Fibroblast of skin of left biceps (primary cell): ENCODE results near the gene SLC45A1.

ENCODE experiments used
- DNase-seq, 2 experiments: peaks; one replicate each; pipeline ENCODE4 v3.0.0-alpha.2; 2013; ENCODE audit warnings: low read depth in 2 of 2

SLC45A1 gene

DNA sequence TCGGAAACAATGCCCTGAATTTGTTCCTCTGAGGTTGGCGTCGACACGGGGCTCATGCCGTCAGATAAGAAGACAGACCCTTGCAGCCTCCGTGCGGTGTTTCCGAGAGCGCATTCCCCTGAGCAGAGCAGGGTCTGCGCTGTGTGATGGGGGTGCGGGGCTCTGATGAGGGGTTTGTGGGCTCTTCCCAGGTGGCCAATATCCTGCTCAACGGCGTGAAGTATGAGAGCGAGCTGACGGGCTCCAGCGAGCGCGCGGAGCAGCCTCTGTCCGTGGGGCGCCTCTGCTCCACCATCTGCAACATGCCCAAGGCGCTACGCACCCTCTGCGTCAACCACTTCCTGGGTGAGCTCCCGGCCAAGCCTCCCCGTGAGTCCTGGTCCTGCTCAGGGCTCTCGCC is 17.3 kb downstream of the SLC45A1 start:
- DNase-seq = no peak

DNA sequence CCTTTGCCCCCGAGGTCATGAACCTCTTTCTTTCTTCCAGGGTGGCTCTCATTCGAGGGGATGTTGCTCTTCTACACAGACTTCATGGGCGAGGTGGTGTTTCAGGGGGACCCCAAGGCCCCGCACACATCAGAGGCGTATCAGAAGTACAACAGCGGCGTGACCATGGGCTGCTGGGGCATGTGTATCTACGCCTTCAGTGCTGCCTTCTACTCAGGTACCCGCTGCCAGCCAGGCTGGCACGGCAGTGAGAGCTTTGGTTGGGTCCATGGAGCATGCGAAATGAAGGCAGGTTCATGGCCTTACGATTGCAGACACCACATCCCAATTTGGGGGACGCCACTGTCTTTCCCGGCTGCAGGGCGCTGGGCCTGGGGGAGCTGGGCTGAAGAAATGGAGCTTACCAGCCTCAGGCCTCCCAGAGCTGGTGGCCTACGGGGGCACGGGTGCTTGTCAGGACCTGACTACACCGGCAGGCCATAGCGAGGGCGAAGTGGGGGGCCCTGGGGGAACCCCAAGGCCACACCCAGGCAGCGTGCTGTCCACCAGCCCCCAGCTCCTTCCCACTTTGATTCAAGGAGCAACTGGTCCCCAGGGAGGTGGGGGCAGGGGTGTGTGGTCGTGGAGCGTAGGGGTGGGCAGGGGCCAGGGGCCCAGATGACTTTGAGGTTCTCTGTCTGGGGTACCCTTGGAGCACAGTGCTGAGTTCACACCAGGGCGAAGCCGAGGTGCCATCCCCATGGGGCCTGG is 20.0 kb downstream of the SLC45A1 start:
- no peak for DNase-seq

DNA sequence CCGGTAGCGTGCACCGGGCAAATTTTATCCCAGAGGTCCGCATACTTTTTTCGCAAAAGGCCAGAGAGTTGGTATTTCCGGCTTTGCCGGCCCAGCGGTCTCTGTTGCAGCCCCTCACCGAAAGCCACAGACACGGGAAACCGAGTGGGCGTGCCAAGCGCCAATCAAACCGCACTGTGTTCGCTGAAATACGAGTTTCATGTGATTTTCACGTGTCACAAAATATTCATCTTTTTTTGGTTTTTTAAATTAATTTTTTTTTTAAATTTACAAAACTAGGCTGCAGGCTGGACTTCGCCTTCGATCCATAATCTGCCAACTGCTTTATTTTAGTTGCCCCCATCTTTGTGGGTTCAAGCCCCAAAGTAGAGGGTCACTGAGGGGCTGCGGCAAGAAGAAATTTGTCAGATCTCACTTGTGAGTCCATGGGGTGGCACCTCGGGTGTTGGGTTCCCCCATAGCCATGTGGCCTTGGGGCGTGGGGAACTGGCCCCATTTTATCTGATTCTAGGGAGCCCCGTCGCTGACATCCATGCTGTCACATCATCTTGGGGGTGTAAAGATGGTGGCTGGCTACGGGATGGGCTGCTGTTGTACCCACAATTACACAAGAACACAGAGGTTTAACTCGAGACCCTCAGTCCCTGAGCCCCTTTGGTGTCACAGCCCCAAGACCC is 20.8 kb downstream of the SLC45A1 start:
- DNase-seq = no peak

DNA sequence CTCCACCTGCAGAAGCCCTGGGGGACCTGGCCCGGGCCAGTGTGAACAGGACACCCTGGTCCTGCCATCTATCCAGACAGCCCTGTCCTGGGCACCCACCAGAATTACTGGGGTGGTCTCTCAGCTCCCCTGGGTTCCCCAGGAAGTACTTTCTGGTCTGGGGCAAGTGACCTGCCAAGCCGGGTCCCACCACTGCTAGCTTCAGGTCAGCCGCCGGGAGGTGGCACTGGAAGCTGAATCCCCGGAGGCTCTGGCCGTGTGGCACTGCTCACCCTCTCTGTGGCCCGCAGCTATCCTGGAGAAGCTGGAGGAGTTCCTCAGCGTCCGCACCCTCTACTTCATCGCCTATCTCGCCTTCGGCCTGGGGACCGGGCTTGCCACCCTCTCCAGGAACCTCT is 21.3 kb downstream of the SLC45A1 start:
- no peak for DNase-seq

DNA sequence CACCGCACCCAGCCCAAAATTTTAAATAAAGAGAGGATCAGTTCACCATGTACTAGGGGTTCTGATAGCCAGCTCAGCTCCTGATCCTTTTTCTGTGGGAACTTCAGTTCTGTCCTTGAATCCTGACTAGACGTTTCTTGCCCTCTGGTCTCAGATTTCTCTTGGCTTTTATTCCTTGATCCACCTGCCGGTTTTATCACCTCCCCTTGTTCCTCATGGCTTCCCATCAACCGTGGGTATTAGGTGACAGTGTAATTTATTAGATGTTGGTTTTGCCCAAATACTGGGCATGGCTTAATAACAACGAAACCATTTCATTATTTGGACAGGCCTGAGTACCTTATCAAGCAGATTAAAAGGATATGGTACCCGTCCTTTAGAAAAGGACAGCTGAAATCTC is 22.5 kb downstream of the SLC45A1 start:
- DNase-seq = no peak

DNA sequence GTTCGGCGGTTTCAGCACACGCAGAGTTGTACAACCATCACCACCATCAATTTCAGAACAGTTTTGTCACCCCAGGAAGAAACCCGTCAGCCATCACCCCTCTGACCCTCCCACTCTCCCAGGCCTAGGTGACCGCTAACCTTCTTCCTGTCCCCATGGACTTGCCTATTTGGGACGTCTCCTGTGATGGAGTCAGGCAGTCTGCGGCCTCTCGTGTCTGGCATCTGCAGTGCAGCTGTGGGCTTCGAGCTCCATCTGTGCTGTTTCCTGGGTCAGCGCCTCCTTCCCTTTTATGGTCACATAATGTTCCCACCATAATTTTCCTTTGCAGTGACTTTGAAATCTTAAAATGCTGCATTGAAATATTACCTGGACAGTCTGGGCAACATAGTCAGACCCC is 24.4 kb downstream of the SLC45A1 start:
- DNase-seq = peak in 1 of 2 experiments; percentile 12

DNA sequence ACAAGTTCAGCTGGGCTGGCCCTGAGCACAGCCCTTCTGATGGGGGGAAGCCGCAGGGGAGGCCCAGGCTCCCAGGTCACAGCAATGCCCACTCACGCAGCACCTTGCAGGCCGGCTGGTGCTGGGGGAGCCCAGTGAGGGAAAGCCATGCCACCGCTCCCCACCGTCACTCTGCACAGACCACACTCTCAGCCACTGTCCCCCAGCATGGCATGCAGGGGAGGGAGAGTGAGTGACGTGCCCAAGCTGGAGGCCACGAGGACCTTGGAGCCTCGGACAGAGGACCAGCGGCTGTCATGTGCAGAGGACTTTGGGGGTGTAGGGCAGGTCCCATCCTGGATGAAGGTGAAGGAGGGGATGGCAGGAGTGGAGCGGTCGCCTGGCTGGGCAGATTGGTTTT is 25.1 kb downstream of the SLC45A1 start:
- DNase-seq = no peak

DNA sequence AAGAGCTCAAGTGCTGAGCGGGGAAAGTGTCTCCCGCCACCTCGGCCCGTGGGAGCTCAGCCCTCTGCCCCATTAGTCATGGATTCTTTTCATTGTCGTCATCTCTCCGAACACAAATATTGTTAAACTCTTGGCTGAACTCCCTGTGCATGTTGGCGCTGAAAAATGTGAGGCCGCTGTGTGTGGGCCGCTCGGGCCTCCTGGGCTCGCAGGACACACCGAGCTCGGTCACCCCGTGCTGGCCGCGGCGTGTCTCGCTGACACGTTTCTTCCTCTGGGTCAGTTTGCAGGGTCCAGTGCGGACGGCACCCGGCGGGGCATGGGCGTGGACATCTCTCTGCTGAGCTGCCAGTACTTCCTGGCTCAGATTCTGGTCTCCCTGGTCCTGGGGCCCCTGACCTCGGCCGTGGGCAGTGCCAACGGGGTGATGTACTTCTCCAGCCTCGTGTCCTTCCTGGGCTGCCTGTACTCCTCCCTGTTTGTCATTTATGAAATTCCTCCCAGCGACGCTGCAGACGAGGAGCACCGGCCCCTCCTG is 25.6 kb downstream of the SLC45A1 start:
- DNase-seq = peak; percentile 73 to 77

DNA sequence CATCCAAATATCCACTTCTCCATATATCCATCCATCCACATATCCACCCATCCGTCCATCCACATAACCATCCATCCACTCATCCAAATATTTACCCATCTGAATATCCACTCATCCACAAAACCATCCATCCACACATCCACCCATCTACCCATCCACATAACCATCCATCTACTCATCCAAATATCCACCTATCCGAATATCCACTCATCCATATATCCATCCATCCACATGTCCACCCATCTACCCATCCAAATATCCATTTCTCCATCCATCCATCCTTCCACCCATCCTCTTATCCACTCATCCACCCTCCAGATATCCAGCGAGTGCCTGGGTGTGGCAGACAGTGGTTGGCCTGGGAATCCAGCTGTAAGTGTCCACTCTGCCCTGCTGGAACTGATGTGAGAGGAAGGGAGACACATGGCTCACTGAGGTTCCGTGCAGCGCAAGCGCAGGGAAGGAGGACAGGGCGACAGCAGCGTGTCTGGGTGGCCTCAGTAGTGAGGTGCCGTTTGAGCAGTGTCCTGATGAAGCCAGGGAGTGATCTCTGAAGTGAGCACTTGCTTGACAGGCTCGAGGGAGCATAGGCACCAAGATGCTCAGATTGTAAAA is 27.1 kb downstream of the SLC45A1 start:
- no peak for DNase-seq

DNA sequence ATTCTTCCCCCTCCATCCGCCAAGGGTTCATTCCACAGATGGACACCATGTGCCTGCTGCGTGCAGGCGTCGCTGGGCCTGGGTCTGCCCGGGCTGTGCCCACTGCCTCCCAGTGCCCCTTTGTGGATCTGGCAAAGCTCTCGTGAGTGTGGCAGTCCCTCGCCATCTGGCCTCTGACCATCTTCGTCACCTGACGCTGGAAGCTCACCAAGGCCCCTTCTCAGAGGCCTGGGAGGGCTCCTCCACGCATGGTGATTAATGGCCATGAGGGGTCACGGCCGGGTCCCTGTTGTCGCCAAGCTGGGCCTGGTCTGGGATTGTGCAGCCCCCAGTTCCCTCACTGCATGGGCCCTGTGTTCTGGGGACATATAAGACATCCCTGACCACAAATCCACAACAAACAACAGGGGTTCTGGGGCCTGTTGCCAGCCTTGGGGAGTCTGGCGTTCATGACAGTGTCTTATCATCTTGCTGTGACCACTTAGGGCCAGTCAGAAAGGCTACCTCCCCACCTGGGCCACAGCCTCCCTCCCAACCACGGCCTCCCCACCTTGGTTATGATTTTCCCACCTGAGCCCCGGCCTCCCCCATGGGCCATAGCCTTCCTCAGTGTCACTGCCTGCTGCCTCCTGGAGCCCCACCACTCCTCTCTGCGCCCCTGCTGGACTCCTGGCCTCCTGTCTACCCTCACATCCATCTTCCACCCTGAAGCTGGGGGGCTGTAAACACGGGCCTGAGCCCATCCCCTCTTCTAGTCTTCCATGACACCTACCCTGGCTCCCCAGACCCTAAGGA is 27.9 kb downstream of the SLC45A1 start:
- DNase-seq = no peak

DNA sequence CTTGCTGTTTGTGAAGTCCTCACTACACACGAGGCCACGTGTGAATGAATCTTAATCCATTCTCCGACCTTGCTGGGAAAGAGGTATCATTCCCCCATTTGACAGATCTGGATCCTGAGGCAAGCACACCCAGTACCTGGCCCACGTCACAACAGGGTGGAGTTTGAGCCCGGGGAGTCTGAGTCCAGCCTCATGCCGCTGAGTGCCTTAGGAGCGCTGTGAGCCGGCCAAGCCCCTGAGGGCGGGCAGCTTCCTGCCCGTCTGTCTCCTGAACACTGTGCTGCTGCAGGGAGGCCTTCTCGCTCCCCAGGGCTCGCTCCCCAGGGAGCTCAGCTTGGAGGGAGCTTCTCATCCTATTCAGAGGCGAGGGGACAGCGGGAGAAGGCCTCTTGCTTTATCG is 29.7 kb downstream of the SLC45A1 start:
- DNase-seq = no peak

DNA sequence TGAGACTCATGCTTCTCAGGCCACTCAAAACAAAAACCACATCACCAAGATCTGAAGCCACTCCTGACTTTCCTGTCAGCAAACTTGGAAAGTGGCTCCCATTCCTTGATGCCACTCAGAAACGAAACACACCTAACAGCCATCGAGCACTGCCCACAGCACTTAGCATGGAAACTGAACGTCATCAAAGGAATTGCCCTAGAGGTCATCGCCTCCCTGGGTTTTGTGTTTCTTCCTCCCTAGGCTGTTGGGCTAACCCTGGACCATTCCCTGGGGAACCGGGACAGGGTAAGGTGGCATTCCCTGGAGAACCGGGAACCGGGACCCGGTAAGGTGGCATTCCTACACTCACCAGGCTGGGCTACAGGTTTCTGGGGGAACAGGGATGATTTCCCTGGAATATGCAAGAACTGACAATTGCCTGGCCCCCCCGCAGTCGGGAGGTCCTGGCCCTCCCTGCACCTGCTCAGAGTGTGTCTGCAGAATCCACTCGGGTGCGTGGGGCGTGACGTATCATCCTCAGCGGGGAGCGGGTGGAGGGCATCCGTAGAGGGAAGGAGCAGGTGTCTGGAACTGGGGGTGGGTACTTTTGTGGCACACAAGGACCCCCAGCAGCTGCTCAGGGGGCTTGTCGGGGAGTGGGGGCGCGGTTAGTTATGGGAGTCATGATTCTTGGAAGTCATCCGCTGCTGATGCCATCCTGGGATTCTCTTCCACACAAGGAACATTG is 30.3 kb downstream of the SLC45A1 start:
- no peak for DNase-seq

DNA sequence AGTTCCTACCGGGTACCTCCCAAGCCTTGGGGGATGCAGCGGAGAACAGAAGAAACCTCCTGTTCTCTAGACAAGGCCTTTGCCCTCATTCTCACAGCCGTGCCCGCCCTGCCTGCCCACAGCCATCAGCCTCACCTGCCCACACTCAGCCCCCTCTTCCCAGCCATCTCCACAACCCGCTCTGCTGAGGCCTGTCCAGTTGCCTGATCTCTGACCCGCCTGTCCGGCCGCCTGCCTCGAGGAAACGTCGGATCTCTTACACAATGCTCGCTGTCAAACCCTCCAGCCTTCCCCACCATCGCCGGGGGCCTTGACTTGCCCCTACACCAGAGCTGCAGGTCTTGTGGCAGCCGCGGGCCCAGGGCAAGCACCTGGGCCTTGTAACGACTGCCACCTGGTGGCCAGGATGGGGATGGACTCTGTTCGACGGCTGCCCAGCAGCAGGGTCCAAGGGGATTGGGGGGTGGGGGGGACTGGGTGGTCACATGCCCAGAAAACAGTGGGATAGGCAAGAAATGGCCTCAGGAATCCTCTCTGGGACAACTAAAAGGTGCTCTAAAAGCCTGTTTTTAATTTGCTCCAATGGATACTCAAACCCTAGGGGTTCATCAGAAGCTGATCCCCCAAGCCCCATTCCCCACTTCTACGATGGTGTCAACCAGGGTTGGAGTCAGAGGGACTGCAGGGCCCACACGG is 31.0 kb downstream of the SLC45A1 start:
- no peak for DNase-seq

DNA sequence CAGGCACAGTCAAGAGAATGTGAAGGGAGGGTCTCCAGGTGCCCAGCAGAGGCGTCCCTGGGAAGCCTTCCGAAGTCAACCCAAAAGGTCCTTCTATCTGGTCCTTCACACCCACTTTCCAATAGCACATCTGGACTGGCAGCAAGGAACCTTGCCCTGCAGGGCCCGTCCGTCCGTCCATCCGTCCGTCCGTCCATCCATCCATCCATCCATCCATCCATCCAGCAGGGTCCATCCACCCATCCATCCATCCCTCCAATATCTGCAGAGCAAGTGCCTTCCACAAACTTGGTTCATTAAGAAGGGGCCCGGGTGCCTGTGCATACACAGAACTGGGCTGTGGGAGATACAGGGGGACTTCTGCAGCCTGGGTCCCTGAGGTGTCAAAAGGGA is 31.6 kb downstream of the SLC45A1 start:
- no peak for DNase-seq

DNA sequence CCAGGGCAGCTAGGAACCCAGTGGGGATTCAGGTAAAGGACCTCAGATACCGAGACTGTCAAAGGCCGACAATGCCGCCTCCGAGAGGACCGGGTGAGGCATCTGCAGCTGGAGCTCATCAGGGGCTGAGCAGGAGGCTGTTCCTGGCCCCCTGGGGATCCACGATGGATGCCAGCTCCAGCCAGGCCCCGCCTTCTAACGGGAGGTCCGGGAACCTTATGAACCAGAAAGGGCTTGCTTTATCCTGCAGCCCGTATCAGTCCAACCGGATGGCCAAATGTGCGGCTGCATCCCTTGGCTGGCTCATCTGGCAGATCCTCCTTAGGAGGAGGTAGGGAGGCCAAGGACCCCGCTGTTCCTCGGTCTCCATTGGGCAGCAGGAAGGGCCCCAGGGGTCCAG is 32.0 kb downstream of the SLC45A1 start:
- no peak for DNase-seq

DNA sequence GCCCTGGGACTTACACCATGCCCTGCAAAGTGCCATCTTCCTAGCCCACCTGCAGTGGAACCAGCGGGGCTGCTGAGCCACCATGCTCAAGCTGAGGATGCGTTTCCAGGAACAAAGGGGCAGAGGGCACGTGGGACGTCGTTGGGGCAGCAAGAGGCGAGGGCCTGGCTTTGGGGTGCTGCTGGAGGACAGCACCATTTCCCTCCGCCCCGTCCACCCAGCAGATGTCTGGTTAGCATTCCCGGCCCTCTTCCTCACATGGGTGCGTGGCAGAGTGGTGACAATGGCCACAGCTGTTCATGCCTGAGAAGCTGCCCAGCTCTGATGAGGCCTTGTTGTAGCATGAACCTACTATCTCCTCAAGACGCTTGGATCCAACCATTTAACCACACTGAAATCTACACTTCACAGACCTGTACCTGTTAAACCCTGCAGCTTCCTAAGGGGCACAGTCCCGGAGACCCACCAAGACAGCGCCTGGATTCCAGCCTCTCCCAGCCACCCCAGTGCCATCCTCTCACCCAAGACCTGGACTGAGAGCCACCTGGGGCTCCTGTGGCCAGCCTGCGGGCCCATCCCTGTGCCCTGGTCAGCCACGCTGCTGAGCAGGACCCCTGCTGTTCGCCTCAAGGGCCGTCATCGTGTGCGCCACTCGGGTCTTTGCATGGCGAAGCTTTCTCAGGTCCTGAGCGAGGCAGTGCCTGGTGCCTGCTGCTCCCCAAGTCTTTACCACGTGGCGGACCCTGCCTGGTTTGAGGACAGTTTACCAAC is 33.2 kb downstream of the SLC45A1 start:
- no peak for DNase-seq

DNA sequence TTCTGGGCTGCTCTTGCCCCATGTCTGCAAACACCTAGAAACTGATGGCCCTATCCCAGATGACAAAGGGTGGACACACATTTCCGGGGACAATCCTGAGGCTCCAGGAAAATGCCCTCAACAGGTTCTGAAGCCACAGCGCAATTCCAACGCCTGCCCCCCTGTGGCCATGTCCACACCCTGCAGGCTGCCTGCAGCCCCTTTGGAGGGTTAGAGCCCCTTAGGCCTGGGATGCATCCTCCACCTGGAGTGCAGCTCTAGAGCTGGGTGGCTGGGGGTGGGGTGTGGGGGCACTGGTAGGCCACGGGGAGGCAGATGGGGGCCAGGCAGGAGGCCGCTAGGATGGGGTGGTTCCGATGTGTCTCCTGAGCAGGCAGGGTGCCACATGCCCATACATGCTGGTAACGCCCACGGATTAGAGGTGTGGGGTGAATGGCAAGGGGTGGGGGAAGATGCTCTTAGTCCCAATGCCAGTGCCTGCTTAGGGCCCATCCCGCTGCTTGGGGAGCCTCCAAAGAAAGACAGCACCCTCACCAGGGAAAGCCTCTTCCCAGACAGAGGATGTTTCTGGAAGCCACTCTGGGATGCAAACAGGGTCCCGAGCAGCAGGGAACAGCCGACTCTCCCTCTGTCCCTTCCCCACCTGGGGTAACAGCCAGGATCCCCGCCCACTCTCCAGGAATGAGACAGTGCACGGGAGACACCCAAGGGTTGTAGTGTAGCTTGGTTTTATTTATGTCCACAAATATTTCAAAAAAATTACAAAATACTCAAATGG is 34.0 kb downstream of the SLC45A1 start:
- no peak for DNase-seq

DNA sequence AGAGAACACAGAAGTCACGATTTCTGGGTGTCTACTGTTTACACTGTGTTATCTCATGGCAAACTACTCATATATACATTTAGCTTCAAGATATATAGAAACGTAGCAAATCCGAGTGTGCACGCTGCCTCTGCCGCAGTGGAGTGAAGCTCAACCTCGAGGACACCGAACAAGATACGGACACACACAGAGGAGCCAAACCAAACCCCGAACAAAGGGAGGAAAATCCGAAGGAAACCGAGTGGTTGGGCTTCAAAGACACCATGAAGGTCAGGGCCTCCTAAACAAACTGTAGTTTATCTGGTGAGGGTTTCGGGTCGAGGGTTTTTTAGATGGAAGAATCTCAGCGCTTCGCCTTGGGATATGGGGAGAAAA is 34.5 kb downstream of the SLC45A1 start:
- no peak for DNase-seq
